Stimulated activated CD4-positive, alpha-beta T cell treated with anti-CD3 and anti-CD28 coated beads, TNF-alpha, amount 100 ng/mL, for 24 hours (primary cell): ENCODE data around the gene RHBDD2.
A peak's percentile ranks its signal among the peaks of the same experiment; 100 is the strongest.
"Not testable (repeated sequence)": the region's sequence is repeated elsewhere in the genome, so short reads cannot be mapped to it uniquely, and the experiment has no call there.

Experiments used
- DNase-seq, 3 experiments: peaks; one replicate each; pipeline ENCODE4 v3.0.0-alpha.2; 2020; ENCODE audit warnings: low read depth in 3 of 3

RHBDD2 gene

GRCh38 chr7:75878769-75879611 lies at the start of gene RHBDD2:
RHBDD2 (plus strand) TSS chr7:75879034; CDS start chr7:75879083, 49 bp downstream.
- DNase-seq, result peak; percentile 93 to 97 (median 94)

DNA sequence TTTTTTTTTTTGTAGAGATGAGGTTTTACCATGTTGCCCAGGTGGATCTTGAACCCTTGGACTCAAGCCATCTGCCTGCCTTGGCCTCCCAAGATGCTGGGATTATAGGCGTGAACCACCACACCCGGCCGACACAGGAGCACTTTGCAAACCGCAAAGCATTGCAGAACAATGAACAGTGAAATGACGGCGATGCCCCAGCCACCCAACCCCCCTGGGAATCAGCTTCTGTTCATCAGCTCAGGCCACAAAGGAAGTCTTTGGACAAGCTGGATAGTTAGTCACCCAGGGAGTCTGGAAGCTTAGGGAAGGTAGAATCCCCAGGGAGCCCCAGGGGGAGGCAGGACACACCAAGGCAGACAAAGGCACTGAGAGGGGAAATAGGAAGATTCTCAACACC lies 49.2 kb upstream of the RHBDD2 start:
- DNase-seq, result not testable (repeated sequence)

DNA sequence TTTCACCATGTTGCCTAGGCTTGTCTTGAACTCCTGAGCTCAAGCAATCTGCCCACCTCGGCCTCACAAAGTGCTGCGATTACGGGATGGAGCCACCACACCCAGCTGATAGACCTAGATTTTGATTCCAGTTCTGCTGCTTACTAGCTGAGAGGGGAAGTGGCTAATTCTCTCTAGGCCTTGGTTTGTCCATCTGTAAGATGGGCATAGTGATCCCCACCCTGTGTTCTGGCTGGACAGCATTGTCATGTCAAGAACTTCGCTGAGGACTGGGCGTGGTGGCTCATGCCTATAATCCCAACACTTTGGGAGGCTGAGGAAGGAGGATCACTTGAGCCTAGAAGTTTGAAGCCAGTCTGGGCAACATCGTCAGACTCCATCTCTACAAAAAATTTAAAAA lies 47.9 kb upstream of the RHBDD2 start:
- DNase-seq, result no peak

DNA sequence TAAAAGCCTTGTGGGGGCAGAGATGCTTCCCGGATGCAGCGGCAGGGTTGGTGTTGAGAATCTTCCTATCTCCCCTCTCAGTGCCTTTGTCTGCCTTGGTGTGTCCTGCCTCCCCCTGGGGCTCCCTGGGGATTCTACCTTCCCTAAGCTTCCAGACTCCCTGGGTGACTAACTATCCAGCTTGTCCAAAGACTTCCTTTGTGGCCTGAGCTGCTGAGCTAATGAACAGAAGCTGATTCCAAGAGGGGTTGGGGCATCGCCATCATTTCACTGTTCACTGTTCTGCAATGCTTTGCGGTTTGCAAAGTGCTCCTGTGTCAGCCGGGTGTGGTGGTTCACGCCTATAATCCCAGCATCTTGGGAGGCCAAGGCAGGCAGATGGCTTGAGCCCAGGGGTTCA lies 45.2 kb upstream of the RHBDD2 start:
- not testable (repeated sequence) for DNase-seq

DNA sequence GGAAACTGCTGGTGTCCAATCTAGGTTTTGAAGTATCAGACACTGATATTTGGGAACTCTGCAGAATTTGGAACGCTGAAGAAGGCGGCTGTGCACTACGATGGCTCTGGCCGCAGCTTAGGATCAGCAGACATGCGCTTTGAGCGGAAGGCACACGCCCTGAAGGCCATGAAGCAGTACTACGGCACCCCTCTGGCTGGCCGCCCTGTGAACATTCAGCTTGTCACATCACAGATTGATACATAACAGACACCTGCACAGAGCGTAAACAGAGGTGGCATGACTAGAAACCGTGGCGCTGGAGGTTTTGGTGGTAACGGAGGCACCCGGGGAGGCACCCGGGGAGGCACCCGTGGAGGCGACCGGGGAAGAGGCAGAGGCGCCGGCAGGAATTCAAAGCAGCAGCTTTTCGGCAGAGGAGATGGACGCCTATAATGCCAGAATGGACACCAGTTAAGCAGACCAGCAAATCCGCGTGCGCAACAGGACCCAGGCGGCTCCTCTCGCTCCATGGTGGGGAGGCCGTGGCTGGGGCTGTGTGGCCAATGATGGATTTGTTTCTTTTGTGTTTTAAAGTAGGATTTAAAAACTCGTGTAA lies 43.0 kb upstream of the RHBDD2 start:
- DNase-seq, result no peak

DNA sequence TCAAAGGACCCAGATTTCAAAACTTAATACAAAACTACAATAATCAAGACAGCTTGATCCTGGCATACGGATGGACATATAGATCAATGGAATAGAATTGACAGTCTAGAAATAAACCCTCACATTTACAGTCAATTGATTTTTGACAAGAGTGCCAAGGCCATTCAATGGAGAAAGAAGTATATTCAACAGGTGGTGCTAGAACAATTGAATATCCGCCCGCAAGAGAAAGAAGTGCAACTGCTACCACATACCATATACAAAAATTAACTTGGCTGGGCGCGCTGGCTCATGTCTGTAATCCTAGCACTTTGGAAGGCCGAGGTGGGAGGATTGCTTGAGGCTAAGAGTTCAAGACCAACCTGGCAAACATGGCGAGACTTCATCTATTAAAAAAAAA lies 42.0 kb upstream of the RHBDD2 start:
- no peak for DNase-seq

- DNase-seq, result not testable (repeated sequence)
These were observed 40.4 kb upstream of the RHBDD2 start for GRCh38 chr7:75838281-75838930.

DNA sequence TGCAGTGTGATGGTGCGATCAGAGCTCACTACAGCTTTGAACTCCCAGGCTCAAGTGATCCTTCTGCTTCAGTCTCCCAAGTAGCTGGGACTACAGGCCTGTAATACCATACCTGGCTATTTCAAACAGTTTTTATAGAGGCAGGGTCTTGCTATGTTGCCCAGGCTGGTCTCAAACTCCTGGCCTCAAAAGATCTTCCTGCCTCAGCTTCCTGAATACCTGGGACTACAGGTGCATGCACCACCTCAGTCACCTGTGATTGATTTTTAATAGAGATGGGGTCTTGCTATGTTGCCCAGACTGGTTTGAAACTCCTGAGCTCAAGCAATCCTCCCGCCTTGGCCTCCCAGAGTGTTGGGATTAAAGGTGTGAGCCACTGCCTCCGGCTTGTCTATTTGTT lies 38.8 kb upstream of the RHBDD2 start:
- DNase-seq, result no peak

DNA sequence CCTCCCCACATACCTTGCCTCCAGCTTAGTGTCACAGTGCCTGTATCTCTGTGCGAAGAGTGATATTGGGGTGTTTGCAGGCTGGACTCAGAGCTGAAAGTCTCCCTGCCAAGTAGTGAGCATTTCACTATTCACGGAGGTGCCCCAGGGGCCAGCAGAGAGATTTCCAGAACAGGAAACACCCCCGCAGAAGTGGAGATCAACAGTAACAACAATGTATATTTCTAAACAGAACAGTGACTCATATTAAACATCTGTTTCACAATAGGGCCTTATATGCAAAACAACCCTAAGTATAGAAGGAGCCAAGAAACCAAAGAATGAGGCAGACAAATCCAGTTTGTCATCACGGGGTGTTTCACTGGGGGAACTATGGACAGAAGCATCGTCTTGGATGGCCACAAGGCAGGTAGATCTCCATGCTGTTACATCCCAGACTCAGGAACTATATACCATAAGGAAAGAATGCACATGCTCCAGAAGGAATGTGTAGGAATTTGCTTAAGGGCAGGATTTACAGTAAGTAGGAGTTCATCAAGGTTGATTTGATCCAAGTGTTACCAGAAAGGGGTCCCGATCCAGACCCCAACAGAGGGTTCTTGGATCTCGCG lies 35.9 kb upstream of the RHBDD2 start:
- DNase-seq, result peak in 2 of 3 experiments; percentile 15 to 36

GRCh38 chr7:75843613-75844116 lies 35.2 kb upstream of the RHBDD2 start:
- DNase-seq, result no peak

DNA sequence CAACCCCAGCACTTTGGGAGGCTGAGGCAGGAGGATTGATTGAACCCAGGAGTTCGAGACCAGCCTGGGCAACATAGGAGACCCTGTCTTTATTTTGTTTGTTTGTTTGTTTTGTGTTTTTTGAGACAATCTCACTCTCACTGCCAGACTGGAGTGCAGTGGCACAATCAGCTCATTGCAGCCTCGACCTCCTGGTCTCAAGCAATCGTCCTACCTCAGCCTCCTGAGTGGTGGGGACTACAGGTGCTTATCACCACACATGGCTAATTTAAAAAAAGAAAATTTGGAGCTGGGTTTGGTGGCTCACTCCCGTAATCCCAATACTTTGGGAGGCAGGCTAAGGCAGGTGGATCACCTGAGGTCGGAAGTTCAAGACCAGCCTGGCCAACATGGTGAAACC lies 34.7 kb upstream of the RHBDD2 start:
- DNase-seq, result no peak

DNA sequence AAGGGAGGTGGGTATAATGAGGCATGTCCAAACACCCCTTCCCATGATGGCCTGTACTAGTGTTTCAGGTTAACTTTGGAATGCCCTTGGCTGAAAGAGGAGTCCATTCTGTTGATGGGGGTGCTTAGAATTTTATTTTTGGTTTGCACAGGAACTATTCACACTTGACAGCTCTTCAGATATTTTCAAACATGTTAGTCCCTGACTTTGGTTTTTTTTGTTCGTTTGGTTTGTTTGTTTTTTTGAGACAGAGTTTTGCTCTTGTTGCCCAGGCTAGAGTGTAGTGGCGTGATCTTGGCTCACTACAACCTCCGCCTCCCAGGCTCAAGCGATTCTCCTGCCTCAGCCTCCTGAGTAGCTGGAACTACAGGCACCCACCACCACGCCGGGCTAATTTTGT lies 33.7 kb upstream of the RHBDD2 start:
- DNase-seq, result not testable (repeated sequence)

DNA sequence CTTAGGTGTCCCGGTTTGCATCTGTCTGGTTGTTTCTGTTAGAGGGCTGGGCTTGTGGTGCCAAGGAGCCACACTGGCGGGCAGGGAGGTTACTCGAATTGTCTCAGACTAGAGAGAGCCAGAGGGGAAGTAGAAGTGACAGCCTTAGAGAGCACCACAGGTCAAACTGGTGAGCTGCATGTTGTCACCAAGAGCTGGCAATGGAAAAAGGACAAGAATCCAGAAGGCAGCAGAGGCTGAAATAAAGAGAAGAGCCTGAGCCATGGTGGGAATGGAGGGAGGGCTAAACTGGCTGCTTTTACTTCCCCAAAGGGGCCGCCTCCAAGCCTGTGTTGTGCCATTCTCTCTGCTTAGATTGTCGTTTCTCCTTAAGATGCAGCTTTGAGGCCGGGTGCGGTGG lies 31.1 kb upstream of the RHBDD2 start:
- no peak for DNase-seq

DNA sequence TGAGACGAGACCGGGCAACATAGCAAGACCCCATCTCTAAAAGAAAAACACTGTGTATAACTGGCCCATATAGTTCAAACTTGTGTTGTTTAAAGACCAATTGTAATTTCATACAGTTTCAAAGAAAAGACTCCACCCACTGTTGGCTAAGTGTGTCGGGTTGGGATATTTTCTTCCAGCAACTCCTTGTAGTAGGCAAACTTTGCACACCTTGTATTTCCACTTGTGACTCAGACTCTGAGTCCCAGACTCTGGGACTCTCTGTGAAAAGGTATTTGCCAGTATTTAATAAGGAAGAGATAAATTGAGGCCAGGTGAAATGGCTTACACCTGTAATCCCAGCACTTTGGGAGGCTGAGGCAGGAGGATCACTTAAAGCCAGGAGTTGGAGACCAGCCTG lies 29.3 kb upstream of the RHBDD2 start:
- DNase-seq, result no peak

DNA sequence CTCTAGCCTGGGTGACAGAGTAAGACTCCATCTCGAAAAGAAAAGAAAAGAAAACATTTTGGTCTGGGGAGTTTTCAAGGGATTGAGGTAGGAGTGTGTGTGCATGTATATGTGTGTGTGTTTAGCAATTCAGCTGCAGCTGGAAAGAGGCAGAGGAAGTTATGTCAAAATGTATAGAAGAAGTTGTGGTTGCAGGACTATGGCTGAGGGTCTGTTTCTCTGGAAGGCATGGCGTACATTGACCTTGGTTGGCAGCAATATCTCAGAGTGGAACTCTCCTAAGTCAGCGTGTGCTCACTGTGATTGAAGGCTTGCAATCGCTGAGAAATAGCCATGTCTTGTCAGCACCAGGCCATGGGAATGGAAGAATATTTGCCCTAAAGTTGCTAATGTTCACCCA lies 28.6 kb upstream of the RHBDD2 start:
- DNase-seq, result no peak

DNA sequence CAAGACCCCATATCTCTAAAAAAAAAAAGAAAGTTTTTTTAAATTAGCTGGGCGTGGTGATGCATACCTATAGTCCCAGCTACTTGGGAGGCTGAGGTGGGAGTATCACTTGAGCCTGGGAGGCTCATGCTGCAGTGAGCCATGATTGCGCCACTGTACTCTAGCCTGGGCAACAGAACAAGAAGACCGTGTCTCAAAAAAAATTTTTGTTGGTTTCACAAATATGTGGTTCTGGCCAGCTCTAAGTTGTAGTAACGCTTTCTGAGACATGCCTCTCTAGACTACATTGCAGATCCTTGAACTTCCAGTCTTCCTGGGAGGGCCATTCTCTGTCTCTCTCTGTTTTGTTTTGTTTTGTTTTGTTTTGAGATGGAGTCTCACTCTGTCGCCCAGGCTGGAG lies 24.6 kb upstream of the RHBDD2 start:
- DNase-seq, result no peak

- not testable (repeated sequence) for DNase-seq
These were observed 24.0 kb upstream of the RHBDD2 start for GRCh38 chr7:75854813-75855345.

DNA sequence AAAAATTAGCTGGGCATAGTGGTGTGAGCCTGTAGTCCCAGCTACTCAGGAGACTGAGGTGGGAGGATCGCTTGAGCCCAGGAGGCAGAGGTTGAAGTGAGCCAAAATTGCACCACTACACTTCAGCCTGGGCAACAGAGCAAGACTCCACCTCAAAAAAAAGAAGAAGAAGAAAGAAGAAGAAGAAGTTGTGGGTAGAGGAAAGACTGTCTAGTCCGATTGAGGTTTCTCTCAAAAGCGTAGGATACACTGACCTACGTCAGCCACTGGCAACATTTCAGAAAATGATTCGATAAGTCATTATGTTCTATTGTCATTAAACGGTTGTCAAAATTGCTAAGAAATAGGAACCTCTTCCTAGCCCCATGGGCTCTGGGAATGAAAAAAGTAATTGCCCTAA lies 22.3 kb upstream of the RHBDD2 start:
- DNase-seq, result no peak

- DNase-seq, result no peak
These were observed 20.4 kb upstream of the RHBDD2 start for GRCh38 chr7:75858410-75858809.

DNA sequence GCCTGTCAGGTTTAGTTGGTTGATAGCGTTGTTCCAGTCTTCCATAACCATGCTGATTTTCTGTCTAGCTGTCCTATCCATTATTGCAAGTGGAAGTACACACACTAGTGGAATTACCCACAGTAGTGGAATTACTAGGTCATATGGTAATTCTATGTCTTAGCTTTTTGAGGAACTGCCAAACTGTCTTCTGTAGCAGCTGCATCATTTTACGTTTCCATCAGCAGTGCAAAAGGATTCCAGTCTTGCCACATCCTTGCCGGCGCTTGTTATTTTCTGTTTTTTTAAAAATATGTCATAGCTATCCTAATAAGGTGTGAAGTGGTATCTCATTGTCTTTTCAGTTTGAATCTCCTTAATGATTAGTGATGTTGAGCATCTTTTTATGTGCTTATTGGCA lies 17.2 kb upstream of the RHBDD2 start:
- DNase-seq, result no peak

GRCh38 chr7:75864251-75864650 lies 14.6 kb upstream of the RHBDD2 start:
- not testable (repeated sequence) for DNase-seq

DNA sequence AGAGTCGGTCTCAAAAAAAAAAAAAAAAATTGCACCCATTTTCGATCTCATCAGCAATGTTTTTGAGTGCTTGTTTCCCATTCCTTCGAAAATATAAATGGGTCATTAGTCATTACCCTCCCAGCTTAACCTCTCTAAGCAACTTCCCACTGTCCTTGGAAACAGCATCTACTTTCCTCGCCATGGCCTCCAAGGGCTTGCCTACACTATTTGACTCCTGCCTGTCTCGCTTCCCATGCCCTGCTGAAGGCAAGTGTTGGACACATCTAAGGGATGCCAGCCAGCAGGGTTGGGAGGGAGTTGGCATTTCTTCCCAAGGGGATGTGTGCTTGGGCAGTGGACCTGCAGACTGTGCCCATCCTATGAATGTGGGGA lies 12.7 kb upstream of the RHBDD2 start:
- no peak for DNase-seq
